HG03045 (cell line): Measurements from ENCODE around the gene CAMTA1.

ENCODE experiments used
- ATAC-seq: cut with Tn5 transposase; IDR thresholded peaks from one replicate; pipeline ENCODE4 v1.9.1; 2021; ENCODE audit warnings: mild to moderate bottlenecking, moderate library complexity; ENCODE audit not compliant: unreplicated experiment

Gene CAMTA1

DNA sequence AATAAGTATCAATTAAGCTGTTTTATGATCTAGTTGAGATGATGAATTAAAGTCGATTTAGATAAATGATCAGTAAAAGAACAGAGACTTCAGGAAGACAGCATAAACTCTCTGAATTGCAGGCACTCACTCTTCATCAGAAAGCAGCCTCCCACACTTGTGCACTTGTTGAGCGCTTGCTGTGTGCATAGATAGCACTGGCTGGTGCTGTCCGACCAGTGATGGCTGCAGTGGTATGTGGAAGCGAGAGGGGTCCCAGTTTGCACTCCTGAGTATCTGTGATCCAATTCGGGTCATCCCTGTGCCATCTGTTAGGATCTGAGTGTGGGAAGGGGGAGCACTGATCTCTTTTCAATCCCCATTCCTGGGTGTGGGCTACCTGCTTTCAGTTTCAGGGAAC is 137.8 kb downstream of the CAMTA1 start:
- ATAC-seq = no peak

DNA sequence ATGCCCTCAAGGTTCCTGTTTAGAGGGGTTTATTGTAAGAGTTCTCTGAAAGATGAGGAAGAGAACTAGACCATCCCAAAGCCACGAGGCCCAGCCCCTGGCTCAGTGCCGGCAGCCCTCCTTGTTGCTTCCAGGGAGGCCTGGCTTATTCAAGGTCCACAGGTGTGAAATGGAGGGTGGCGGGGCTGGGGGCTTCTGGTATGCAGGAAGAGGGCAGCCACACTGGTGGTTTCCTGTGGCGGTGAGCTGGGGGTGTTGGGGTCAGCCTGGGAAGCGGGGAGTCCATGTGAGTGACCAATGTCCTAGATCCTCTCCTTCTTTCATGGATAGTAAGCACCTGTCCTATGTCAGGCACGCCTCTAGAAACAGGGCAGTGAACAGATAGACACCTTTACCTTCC is 138.2 kb downstream of the CAMTA1 start:
- no peak for ATAC-seq

DNA sequence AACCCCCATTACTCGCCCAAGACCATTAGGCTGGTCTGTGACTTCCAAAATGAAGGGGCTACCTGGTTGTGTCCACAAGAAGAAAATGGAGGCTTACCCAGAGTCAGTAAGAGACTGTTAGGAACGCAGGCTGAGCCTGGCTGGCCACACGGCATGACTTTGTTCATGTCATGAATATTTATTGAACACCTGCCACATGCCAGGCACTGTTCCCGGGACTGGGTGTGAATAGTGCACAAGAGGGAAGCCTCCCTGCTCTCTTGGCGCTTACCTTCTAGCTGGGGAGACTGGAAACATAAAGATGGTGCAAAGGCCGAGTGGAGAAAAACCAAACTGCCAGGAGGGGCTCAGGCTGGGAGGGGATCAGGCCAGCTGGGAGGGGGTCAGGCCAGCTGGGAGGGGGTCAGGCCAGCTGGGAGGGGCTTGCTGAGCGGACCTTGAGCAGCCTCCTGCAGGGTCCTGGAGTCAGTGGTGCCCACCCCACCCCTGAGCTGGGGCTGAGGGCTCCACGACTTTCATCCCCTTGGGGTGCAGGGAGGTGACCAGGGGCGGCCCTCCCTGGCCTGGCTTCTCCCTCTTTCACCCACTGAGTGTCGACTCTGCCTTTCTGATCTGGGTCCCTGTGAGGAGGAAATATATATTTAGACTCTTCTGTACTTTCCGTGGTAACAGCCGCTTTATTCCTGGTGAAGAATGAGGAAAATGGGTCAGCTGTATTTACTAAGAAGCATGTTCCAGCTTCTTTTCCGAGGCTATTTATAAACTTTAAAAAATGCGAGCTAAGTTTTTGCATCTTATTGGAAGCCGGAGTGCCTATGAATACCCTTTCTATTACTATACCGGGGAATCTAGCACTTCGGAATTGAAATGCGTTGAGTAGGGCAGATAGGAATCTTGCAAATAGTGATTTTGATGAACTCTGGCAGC is 139.0 kb downstream of the CAMTA1 start:
- ATAC-seq = no peak

DNA sequence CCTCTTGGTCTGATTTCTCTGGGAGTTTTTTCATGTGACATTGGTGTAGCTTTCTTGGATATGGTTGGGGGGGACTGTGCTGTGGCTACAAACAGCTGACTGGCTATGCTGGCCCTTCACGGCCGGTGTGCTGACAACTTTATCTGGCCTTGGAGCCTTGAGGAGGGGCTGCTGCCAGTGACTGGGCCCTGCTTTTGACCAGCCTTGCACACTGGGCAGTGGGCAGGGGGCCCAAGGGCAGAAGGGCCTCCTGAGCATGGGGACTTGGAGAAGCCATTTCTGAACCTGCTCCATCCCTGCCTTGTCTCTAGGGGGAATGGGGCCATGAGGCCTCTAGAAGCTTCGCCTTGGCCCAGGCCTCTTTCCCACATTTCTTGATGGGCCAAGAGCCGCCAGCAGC is 139.6 kb downstream of the CAMTA1 start:
- no peak for ATAC-seq

DNA sequence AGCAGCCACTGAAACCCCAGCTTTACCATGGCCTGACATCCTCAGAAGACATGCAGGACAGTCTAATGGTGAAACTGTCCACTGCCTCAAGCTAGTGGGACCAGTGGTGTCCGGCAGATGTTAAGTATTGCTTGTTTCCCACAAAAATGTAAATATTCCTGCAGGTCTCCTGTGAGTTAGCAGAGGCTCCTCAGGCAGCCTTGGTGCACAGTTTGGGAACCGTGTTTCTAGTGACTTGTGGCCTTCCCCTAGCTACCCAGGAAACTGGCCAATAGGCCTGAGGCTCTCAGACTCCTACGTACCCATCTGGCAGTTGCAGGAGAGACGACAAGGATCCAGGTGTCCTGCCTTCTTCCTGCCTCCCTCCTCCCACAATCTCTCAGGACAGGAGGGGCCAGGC is 142.4 kb downstream of the CAMTA1 start:
- ATAC-seq = no peak

DNA sequence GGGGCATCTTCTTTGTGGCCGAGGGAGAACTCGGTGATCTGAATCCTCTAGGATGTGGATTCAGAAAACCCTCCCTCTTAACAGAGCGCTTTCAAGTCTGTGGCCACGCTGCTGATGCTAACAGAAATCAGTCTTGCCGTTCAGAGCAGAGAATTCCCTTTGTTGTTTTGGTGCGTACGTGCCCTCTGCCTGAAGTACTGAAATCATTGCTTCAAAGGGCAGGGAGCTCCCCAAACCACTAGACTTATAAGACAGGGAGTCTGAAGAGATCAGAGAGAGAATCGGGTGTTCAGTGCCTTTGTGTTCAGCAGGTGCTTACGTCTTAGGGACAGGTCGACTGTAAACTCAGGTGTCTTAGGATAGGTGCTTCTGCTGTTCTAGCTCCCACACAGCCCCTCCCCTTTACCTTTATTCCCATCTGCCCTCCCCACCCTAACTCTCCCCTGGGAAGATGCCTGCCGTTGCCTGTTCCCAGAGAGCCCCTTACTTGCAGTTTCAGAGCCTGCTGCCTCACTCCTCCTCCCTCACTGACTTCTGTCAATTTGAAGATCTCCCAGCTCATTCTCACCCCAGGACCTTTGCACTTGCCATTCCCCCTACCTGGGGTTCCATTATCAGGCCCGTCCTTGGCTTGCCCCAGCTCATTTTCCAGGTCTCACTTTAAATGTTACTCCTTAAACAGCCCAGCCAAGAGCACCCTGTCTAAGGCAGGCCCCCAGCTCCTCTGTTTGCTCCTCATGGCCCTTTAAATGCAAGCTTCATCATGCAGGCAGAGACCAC is 143.0 kb downstream of the CAMTA1 start:
- no peak for ATAC-seq

DNA sequence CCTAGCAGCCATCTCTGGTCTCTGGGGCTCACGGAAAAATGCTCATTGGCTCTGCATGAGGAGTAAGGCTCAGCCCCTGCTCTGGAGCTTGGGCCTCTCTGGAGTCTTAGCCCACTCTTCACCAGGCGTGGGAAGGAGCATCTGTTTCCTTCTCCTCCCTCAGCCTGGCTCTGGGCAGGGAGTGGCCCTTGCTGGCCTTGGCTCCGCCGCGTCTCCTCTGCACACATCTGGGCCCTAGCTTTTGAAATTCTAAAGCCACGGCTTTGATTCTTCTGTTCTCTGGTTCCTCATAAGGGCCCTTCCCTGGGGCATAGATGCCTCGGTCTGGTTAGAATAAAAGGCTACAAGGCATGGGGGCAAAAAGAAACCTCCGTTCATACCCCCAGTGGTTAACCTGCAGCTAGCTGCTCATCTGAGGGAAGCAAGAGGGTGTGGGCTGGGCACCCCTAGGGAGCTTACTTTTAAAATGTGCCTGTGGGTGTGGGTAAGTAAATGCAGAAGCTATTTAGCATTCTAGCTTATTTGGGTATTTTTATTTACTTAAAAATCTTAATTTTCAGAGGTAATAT is 145.6 kb downstream of the CAMTA1 start:
- no peak for ATAC-seq

DNA sequence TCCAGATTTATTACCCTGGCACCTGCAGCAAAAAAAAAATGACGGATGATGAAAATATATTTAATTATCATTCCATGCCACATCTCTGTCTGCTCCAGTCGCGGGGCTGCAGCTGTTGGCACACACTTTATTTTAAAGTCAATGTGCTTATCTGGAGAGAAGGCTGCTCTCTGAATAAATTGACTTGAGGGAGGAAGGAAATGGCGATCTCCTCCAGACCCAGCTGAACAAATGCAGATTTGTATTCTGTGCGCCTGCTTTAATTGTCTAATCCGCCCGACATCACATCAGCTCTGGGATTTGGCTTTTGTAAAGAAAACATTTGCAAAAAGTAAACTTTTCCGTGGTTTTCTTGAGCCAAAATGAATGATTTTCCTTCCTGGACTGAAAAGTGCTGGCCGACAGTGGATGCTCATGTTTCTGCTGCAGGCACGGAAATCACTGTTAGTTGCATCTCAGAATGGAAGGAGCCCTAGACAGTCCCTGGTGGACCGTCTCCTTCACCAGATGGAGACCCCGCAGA is 150.2 kb downstream of the CAMTA1 start:
- no peak for ATAC-seq

DNA sequence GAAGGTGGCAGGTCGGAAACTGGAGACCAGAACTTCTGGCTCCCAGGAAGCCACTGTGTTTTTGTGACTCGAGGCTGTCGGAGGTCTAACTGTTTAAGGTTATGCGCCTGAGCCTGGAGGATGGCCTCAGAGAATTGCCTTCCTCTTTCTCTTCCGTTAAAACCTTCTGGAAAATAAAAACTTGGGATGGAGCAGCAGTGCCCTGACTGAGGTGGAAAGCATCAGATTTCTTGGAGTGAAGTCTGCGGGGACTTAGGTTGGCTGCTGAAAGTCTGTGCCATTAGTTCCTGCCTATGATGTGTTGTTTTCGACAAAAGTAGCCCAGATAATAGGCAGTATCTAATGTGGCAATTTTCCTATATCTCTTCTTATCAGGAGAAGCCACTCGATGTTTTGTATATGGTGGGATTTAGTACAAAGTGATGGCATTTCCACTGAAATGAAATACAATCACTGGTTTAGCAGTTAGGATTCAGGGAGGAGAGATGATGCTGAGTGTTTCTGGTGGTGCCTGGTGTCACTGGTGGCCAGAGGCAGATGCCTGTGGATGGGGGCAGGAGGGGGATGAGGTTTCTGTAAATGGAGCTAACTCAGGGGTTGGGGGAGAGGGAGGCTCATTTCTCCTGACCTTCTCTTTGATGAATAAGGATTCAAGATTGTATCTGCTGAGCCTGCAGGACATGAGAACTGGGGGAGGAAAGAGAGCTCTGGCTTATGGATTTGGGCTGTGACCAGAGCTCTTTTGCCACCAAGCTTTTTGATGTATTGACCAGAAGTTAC is 150.8 kb downstream of the CAMTA1 start:
- ATAC-seq = no peak

DNA sequence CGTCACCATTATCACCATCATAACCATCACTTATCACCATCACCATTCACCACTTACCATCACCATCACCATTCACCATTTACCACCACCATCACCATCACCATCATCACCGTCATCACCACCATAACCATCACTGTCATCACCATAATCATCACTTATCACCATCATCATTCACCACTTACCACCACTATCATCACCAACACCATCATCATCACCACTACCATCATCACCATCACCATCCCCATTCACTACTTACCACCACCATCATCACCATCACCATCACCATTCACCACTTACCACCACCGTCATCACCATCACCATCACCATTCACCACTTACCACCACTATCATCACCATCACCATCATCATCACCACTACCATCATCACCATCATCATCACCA is 151.8 kb downstream of the CAMTA1 start:
- ATAC-seq = no peak

DNA sequence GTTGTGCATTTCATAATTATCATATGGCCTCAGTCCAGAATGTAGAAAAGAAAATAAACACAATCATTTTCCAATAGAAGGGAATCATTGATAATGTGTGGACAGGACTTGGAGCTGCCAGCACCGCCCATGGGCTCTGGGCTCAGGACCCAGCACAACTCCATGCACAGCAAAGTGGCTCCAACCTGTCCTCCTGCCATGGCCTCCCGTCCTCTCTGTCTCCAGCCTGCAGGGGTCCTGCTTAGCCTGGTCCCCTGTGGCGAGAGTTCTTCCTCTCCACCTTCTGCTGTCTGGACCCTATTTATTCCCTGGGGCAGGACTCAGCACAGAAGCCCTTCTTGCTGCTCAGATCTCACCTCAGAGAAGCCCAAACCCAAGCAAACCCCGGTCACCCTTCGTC is 154.1 kb downstream of the CAMTA1 start:
- ATAC-seq = no peak

DNA sequence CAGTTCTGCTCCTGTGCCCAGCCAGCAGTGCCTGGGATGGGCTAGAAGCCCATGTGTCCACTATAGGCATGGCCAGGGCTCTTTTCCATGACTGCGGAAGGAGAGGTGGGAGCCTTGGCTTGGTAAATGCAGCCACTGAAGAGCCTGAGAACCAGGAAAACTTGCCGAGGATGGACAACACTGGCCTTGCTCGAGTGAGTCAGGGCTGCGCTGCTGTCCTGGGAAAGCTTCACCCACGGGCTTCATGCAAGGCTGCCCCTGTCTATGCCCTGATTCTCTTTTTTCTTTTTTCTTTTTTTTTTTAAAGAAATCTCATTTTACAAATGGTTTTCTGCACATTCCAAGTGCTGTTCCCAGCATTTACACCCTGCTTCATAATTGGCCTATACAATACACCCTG is 156.5 kb downstream of the CAMTA1 start:
- no peak for ATAC-seq

DNA sequence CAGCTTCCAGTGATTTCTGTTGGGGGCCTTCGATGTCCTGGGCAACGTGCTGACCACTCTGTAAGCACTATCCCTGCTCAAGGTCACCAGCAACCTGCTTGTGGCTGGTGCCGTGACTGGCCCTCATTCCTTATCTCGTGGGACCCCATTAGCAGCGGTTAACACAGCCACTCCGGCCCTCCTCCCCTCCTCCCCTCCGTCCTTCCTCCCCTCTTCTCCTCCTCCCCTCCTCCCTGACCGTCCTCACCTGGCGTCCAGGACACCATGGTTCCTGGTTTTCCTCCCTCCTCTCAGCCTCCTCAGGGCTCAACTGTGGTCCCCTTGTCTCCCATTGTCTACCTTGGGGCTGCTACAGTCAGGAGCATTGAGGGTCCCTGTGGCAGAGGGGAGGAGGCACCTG is 157.7 kb downstream of the CAMTA1 start:
- no peak for ATAC-seq

DNA sequence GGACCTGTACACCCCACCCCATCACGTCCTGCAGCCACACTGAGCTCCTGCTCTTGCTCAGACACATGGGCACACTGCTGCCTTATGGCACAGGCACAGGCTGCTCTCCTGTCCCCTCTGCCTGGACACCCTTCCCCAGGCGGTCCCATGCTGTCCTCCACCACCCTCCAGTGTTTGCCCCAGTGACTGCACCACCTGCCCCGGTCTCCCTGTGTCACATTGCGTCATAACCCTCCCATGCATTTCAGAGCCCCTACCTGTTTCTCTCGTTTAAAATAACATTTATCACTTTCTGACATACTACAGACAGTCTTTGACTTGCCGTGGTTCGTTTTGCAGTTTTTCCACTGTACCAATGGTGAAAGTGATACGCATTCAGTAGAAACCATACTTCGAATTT is 159.2 kb downstream of the CAMTA1 start:
- no peak for ATAC-seq

DNA sequence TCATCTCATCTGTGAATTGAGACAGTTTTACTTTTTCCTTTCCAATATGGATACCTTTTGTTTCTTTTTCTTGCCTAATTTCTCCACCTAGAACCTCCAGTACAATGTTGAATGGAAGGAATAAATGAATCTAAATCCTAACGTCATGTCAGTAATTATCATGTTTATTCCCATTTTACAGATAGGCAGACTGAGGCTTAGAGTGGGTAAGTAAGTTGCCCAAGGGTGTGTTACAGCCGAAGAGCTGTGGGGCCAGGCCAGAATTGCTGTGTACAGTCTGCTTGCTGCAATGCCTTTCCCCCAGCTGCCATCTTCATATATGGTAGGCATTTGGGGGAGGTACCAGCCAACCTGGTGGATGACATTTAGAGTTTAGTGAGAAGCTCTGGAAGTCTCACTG is 162.7 kb downstream of the CAMTA1 start:
- ATAC-seq = no peak

DNA sequence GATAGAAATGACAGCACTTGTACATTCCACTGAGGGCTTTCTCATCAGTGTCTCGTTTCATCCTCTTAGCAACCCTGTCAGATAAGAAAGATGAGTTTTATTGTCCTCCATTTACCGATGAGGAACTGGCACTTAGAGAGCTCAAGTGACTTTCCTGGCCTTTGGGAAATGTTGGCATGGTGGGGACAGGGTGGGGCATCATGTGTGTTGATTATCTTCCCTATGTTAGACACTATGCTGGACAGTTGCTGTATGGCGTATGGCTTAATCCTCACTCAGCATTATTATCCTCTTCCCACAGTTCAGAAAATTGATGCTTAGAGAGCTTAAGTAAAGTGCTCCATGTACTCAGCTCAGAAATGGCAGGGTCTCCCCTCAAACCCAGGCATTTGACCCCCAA is 163.2 kb downstream of the CAMTA1 start:
- ATAC-seq = no peak

DNA sequence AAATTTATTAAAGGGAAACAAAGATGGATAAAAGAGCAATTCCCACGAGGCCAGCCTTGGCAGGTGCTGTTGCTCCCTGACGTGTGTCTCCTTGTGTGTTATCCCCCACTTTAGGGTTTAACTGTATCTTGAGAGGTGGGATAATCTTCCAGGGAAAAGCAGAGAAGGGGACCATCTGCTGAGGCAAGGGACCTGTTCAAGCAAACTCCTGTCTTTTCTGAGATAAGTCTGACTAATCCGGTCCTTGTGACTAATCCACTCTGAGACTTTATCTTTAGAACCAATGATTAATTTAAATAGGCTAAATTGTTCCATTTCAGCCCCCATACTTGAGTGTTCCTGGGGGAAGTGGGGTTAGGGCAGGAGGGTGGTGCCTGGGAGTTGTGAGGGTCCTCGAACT is 163.6 kb downstream of the CAMTA1 start:
- no peak for ATAC-seq

DNA sequence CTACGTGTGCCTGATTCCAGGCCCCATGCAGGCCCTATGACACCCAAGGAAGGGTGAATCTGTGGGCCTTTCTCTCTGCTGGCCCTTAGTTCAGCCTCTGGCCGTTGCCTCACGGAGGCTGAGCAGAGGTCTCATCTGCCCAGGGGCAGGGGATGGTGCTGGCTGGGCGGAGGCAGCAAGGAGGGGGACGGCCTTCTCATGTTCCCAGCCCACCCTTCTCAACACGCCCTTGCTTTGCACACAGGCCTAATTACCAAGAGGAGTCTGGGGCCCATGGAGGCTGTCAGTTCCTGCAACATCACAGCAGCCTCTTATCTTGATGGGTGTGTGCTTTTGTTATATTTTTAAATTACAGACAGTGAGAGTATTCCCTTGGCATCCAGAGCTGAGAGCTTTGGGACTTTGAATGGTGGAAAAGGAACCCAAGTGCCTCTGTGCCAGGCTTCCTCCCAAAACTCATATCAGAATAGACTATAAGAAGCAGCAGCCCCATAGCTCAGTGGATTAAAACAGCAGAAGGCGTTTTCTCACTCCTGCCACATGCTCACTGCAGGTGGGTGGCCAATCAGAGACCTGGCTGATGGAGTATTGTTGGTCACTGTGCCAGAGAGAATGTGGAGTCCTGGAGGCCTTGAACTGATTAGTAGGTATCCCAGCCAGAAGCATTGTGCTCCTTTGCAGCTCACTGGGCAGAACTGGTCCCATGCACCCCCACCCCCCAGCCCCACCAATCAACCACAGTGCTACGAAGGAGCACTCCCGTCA is 164.9 kb downstream of the CAMTA1 start:
- no peak for ATAC-seq

DNA sequence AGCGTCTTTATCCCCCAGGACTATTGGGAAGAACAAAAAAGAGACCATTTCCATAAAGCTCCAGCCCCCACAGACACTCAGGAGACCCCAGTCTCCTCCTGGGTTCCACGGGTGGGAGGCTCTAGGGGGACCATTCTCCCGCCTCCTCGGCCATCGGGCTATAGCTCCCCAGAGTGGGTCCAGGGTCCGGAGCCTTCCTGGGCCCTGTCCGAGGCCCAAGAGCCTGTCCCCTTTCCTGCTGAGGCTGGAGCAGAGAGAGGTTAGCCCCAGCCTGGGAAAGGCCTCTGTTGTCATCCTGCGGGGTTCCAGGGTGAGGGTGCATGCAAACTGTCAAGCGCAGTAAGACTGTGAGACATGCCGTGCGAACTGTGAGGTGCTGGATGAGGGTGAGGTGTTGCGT is 166.3 kb downstream of the CAMTA1 start:
- ATAC-seq = no peak

DNA sequence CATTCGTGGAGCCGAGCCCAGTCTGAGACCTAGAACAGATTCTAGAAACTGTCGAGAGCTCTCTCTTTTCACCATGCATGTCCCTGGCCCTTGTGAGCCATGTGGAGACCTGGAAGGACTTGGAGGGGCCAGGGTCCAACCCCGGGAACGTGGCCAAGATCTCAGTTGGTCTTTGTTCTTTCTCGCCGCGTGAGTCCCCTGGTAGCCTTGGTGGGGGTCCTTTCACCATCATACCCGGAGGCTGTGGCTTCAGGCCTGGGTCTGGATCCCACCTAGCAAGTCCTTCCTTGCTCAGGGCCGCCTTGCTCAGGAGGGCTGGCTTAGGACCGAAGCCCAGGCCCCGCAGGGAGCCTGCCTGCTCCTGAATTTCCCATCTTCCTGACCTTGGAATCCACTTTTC is 168.0 kb downstream of the CAMTA1 start:
- no peak for ATAC-seq
